HG02678 (cell line): Measurements from ENCODE around the gene SYTL3.
"Not testable (repeated sequence)": the region's sequence is repeated elsewhere in the genome, so short reads cannot be mapped to it uniquely, and the experiment has no call there.

ENCODE experiments used
- ATAC-seq: cut with Tn5 transposase; IDR thresholded peaks from one replicate; pipeline ENCODE4 v1.9.1; 2021; ENCODE audit warnings: mild to moderate bottlenecking, moderate library complexity; ENCODE audit not compliant: unreplicated experiment

SYTL3 gene

DNA sequence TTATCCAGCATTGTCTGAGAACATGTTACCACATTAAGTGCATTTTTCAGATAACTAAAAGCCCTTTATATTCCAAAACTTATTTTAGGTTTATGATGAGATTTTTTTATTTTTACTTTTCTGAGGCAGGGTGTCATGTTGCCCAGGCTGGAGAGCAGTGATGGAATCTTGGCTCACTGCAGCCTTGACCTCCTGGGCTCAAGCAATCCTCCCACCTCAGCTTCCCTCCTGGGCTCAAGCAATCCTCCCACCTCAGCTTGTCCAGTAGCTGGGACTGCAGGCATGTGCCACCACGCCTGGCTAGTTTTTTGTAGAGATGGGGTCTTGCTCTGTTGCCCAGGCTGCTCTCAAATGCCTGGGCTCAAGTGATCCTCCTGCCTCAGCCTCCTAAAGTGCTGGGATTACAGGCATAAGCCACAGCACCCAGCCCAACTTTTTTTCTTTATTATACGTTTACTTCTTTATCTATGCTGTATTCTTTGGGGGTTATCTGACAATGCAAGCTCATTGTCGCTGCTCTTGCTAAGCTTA is 11.5 kb upstream of the SYTL3 start:
- ATAC-seq = no peak

DNA sequence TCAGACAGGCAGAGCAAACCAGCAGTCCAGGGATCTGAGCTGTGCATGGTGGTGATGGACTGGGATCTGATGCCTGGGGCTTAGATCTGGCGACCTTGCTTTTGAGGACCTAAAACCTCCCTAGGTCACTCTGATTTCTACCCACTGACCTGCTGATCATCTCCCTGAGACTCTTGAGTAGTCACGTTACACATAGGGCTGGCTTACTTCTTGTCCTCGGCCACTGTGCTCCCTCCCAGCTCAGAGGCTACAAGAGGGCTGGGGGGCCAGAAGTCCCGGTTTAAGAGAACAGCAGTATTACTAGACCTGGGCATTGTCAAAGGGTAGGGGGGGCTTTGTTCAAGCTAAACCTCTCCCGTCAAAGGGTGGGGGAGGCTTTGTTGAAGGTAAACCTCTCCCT is 10.8 kb upstream of the SYTL3 start:
- ATAC-seq = no peak

DNA sequence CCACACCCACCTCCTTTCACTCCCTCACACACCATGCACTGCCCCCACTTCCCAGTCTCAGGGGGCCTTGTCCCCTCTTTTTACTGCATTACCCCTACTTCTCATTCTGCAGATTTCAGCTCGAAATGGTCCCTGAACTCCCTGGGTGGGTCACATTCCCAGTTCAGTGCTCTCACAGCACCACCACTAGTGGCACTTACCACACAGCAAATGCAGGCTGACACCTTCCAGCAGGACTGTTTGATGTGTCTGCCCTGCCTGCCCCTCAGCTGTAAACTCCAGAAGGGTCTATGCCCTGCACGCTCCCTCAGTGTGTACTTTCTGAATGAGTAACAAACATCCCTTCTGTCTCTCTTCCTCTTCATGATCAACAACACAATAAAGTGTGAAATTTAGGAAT is 9.3 kb upstream of the SYTL3 start:
- no peak for ATAC-seq

DNA sequence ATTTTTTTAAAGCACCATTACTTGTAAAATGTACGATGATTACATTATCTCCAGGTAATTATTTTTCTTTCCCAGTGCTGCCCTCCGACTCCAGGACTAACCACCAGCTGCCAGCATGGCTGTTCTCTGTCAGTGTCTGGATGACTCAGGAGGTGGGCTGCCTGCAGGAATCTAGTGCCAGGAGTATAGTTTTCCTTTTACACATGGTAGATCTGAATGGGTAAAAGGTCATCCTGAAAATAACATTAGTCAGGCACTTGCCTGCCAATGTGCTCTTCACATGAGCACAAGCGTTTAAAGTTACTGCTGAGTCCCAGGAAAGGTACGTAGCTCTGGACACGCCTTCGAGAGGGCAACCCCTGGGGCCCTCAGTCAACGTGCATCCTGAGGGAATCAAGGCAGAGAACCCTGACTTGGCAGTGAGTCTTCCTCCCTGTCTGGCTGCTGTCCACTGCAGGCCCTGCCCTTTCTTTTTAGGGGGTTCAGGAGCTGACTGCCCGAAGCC is 7.7 kb upstream of the SYTL3 start:
- no peak for ATAC-seq

DNA sequence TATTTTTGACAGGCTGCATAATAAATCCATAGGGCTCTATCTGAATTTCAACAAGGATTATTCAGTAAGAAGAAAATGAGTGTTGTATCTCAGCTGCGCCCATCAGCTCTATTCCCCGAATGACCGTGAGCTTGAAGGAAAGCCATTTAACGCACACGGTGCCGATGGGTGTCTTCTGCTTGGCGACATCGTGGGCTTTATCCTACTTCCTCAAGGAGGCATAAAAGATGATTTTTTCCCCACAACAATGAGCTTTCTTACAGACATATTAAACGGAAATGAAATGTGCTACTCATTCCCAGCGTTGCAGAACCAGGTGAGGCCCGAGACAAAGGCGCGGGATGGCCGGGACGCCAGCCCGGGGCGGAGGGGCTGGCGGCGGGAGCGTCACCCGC is 6.0 kb upstream of the SYTL3 start:
- ATAC-seq = no peak

DNA sequence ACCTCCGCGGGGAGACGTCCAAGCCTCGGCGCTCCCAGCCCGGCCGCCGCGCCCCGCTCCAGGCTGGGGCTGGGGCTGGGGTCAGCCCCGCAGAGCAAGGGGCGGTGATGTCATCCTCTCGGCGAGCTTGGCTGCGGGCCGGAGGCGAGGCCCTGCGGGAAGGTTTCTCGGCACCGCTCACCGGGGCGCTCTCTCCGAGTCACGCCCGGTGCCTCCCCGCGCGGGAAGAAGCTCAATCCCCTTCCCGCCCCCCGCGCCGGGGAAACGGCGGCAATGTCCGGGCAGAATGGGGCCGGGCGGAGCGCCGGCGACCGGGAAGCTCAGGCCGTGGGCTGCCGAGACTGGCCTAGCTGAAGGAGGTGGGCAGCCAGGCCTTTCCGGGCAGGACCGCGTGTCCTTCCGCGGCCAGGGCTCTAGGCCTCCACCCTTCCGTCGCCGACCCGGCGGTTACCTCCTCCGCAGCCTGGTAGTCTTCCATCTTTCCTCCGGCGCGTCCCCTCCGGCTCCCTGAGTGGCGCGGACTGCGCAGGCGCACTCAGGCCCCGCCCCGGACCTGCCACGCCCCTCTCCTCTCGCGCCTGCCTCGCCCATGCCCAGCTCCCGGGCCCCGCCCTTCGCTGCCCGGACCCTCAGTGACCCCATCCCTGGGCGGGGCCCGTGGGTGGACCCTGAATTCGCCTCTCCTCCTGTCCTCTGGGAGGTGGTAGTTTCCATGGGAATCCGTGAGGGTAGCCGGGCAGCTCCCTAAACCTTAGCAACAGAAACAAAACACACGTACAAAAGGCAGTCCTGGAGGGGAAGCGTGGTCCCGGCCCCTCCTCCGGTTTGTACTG is 5.4 kb upstream of the SYTL3 start, which contains the start of gene DYNLT1:
Gene DYNLT1, minus strand, starts transcription at position 513 of the 833 bp plus-strand sequence. Its CDS starts 35 bp downstream, at position 478.
- ATAC-seq = peak; percentile 68

DNA sequence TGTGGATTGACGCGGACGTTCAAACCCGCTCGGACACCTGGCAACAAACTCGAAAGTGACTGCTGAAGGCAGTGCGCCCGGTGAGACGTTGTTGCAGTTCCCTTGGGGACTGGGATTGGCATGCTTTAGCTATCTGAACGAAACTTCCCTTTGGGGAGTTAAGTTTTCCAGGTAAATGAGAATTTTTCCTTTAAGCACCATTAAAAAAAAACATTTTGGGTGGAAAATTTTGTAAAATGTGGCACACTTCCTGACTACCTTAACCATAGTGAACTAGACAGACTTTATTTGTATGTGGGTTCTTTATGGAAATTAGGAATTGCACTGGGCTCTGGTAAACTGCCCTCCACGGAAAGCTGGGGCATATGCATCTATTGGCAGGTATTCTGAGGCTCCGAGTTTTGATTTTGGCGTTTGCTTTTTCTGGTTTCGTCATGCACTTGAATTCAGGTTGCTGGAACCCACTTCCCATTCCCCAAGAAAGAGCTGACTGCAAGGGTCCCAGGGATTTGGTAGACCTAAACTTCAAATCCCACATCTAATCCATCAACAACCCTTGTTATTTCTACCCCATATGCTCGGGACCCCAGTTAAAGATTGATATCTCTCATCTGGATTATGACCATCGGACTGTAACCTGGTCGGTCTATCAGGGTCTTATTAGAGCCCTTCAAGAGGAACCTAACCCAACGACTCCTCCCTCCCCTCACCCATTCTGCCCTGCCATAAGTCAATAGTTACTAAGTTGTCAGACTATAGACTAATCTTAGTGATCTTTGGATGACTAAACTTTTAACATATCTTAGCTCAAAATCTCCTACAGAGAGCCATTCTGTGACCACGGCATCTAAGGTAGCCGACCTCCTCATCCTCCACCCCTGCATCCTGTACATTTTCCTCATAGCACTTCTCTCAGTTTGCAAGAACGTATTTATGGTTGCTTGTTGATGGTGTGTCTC is 4.5 kb upstream of the SYTL3 start:
- no peak for ATAC-seq

DNA sequence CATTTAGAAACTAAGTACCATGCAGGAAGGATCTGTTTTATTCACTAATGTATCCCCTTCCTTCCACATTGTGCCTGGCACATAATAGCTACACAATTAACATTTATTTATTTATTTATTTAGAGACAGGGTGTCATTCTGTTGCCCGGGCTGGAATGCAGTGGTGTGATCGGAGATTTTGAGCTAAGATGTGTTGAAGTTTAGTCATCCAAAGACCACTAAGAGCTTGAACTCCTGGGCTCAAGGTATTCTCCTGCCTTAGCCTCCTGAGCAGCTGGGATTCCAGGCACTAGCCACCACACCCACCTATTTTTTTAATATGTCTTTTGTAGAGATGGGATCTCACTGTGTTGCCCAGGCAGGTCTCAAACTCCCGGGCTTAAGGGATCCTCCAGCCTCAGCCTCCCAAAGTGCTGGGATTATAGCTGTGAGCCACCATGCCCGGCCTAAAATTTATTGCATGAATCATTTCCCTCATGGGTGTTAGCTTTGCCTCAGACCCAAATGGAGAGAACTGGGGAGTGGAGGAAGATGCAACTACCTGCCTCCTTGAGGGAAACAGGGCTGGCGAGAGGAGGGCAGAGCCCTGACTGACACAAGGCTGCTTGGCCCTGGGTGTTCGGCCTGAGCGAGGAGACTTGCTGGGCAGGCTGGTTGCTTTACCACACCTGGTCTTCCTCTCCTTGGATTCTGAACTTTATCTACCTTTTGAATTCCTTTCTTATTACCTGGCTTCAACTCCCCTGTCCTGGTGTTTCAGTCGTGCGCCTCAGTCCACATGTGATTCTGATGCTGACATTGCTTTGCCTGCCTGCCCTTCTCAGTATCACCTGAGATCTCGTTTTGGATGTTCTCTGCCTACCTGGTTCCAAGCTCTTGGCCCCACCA is 3.6 kb upstream of the SYTL3 start:
- ATAC-seq = no peak

DNA sequence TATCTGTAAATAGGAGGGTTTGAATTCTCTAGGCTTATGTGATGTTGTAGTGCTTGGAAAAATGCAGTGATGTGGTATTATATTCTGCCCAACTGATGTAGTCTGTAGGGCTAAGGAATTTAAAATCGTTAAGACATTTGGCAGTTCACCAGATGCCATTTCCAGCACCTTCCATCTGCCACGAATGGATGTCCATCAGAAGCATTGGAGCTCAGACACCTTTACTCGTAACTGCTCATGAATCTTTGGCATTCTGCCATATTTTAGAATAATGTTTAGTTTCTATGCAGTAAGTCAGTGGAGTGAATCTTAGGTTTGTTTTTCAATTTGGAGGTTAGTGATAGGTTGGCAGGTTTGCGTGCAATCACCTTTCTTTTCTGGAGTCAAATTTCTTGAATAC is 2.4 kb upstream of the SYTL3 start:
- no peak for ATAC-seq

DNA sequence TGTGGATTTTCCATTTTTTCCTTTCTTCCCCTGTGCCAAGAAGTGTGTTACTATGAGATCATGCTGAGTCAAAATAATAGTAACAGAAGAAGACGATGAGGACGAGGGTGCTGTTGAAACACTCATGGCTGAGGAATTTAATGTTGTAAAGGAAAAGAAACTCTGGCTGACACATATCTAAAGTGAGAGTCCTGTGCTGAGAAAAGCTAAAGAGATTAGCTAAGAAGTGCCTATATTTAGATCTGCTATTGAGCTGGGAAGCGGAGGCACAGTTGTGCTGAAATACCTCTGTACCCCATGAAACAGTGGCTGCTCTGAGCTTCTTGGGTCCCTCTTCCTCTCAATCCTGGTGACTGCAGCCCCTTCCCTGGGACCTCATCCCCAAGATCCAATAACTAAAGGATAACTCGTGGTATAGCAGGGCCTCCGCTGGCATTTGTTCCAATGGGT is 1.1 kb upstream of the SYTL3 start:
- peak; percentile 20 for ATAC-seq

DNA sequence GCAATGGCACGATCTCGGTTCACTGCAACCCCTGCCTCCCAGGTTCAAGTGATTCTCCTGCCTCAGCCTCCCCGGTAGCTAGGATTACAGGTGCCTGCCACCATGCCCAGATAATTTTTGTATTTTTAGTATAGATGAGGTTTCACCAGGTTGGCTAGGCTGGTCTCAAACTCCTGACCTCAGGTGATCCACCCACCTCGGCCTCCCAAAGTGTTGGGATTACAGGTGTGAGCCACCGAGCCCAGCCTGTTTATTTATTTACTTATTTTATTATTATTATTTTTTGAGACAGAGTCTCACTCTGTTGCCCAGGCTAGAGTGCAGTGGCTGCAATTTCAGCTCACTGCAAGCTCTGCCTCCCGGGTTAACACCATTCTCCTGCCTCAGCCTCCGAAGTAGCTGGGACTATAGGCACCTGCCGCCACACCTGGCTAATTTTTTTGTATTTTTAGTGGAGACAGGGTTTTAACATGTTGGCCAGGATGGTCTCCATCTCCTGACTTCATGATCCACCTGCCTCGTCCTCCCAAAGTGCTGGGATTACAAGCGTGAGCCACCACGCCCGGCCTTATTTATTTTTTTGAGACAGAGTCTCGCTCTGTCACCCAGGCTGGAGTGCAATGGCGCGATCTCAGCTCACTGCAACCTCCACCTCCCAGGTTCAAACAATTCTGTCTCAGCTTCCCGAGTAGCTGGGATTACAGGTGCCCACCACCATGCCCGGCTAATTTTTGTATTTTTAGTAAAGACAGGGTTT is 2.3 kb downstream of the SYTL3 start:
- ATAC-seq = not testable (repeated sequence)

DNA sequence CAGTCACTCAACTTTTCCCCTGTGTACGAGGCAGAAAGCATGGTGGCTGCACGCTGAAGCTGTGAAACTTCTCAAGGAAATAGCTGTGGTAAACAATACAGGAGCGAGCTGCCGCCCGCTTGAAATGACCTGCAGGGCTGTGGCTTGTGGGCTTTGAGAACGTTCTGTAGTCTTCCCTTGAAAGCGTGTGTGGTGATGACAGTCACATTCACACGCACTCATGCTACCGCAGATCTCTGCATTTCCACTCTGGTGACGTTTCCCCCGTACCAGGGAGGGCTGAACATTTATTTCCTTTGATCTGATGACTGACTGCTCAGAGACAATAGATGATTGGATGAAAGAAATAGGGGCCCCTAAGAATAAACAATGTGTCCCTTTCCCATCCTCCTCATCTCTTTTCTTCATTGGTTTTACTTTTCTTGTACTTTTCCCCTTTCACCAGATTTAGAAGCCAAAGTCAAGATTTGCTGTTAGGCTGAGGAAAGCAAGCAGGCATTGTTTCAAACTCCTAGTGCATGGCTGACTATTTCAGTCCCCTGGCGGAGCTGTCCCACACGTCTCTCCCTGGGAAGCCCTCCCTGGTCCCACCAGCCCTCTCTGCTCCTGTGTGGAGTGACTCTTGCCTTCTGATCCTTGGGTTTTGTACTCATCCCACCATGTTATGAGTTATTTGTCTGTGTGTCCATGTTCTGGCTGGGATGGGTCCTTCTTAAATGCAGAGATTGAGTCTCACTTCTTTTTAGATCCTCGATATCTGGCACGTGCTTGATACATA is 3.9 kb downstream of the SYTL3 start:
- peak; percentile 61 for ATAC-seq

DNA sequence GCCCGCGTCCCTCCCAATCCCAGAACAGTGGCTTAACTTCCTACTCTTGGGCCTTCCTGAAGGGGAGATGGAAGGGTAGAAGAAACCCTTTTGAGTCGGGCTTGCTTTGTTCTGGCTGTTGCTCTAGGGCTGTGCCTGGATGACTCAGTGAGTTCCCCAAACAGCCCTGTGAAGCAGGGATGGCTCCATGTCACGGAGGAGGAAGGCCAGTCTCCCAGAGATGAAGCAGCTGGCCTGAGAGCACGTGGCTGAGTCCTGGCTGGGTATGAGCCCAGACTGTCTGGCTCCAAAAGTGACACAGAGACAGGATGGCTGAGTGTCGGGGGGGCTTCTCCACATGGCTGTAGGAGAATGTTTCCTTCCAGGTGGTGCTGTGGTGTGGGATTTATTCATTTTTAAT is 4.6 kb downstream of the SYTL3 start:
- no peak for ATAC-seq

DNA sequence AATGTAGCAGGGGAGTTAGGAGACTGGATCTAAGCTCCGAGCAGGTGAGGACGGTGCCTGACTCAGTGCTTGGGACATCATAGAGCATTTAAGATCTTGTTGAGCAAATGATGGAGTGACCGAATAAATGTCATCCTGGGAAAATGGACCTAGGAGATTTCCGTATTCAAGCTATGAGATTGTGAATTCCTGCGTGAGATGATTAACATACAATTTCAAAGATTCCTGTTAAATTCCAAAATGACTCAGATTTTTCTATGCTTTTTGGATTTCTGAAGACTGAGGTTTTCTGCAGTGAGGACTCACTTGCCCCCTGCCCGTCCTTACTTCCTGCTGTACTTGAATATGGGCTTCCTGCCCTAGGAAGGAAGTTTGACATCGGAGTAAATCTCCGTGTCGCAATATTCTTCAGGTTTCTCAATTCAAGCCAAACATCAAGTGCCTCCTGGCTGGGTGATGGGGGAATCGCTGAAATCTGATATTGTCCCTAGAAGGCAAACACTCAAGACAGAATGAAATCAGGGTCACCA is 5.2 kb downstream of the SYTL3 start:
- ATAC-seq = no peak

DNA sequence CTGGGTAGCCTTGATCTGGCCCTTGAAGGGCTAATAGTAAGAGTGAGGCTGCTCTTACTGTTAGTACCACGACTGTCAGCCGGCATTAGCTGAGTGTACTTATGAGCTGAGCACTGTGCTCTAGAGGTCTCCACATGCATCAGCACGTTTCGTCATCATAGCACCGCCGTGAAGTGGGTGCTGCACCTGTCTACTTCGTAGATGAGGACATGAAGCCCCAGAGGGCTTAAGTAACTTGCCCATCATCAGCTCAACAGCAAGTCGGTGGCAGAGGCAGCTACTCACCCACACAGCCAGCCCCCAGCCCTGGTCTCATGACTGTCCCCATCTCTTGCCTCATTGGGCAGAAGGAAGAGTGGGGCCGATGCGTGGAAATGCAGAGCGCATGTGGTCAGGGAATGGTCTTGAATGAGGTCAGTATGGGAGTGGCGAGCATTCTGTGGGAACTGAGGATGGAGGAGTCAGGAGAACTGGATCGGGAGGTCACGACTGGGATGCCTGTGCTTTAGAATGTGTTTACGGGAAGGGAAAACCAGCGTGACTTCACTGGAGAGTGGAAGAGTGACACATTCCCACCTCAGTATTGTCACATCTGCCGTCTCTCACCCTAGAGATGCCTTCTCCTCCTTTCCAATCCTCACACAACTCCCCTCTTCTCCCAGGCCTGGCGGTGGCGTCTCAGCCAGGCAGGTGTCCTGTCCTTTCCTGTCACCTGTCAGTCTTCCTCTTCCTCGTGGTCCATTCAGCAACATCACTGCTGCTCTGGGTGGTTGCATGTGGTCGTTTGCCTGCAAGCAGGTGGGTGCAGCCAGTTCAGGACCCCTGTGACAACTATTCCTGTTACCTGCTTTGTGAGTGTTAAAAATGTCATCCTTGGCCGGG is 6.0 kb downstream of the SYTL3 start:
- no peak for ATAC-seq

DNA sequence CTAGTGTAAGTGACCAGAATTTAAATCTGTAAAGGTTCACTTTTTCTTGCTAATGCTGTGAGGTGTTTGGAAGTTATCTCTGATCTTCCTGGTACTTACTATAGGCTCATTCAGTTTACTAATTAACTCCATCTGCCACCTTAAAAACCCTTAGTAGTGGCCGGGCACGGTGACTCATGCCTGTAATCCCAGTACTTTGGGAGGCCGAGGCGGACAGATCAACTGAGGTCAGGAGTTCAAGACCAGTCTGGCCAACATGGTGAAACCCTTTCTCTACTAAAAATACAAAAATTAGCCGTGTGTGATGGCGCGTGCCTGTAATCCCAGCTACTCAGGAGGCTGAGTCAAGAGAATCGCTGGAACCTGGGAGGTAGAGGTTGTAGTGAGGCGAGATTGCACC is 7.1 kb downstream of the SYTL3 start:
- ATAC-seq = not testable (repeated sequence)

DNA sequence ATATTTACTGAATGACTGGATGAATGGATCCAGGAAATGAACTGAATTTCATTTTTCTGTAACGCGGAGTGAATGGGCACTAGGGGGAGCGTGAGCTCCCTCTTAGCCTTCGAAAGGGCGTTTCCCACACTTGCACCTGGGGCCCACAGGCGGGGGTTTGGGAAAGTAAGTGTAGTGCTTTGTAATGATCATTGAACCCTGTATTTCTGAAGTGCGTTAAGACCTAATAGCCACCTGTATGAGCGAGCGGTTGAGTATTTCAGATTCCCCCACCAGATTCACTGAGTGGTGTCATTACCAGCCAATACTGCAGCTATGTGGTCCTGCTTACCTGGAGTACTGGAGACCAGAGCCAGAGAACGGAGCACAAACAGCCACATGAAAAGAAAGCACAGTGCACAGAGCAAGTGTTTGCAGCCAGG is 10.5 kb downstream of the SYTL3 start:
- ATAC-seq = peak; percentile 72
